A673 (cell line): ENCODE measurements around the gene MGME1.

Source experiments
- EZH2 ChIP-seq: fragments of 200-600 bp; sonication (generic); IDR thresholded peaks from 2 replicates; pipeline ENCODE4 v1.6.1; 2017; ENCODE audit warnings: borderline replicate concordance, low read depth, mild to moderate bottlenecking, mixed read lengths, antibody characterized with exemption, low read length; ENCODE audit not compliant: poor library complexity, severe bottlenecking
- TF ChIP-seq, protein P1 (sequence below): fragments of 300-800, 200-600 bp; sonication (generic); conservative IDR thresholded peaks from 2 replicates; pipeline ENCODE4 v1.5.1; 2017; ENCODE audit warnings: low read depth, mild to moderate bottlenecking, antibody characterized with exemption, low read length, moderate library complexity, mixed read lengths

DNA sequence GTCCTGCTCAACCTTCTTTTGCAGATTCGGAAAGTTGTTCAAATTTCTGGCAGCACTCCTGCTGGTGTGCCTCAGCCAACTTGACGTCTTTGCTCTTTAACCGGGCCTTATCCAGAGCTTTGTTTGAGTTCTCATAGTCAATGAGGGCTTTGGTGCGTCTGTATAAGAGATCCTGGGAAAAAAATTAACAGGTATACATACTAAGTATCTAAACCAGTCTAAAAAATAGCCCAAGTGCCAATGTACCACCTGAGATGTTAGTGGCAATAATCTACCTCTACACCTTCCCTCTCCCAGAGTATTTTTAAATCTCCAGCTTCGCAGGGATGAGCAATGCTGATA, 21.4 kb upstream of the MGME1 start:
- TF ChIP-seq, protein P1, sequence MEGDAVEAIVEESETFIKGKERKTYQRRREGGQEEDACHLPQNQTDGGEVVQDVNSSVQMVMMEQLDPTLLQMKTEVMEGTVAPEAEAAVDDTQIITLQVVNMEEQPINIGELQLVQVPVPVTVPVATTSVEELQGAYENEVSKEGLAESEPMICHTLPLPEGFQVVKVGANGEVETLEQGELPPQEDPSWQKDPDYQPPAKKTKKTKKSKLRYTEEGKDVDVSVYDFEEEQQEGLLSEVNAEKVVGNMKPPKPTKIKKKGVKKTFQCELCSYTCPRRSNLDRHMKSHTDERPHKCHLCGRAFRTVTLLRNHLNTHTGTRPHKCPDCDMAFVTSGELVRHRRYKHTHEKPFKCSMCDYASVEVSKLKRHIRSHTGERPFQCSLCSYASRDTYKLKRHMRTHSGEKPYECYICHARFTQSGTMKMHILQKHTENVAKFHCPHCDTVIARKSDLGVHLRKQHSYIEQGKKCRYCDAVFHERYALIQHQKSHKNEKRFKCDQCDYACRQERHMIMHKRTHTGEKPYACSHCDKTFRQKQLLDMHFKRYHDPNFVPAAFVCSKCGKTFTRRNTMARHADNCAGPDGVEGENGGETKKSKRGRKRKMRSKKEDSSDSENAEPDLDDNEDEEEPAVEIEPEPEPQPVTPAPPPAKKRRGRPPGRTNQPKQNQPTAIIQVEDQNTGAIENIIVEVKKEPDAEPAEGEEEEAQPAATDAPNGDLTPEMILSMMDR = no peak
- TF ChIP-seq EZH2 = no peak
